ENCODE data around the gene TUBB2A. TPM values are rescaled to one million over a fixed set of nuclear protein-coding genes. Genes with fewer than 3 reads are reported as not detected.

TUBB2A gene
- total and polyA plus RNA-seq, 7 donors = 41.4 to 106 (median 54.5) TPM

DNA sequence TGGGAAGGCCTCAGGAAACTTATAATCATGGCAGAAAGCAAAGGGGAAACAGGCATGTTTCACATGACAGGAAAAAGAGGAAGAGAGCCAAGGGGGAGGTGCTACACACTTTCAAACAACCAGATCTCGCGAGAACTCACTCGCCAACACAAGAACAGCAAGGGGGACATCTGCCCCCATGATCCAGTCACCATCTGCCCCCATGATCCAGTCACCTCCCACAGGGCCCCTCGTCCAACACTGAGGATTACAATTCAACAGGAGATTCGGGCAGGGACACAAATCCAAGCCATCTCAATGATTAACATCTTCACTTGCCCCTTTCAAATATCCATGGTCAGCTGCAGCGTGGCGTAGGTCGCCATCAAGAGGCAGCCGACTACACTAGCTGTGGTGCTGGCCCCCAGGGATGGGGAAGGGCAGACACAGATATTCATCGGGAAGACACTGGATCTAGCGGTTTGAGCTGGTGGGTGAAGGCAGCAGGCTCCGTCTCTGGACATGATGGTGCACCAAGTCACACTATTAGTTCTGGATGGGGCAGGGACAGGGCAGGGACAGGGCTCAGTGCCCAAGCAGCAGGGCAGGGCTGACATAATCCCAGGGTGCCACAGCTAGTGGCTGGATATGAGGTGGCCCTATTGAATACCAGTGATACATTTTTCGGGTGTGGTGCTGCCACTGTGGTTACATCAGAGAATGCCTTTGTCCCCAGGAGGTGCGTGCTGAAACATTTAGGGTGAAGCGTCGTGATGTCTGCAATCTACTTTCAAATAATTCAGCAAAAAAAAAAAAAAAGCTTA is 38.6 kb upstream of the TUBB2A start:
- Histone ChIP-seq H3K4me3 (no peak overlapping the region), H3K4me1 (no peaks in the 10 kb centered on the region), H3K27ac (no peak overlapping the region), H3K27me3 (no peaks in the 10 kb centered on the region), H3K9me3 (peaks cover 0 to 4% (median 0%) of the 10 kb centered on the region in 4 donors), H3K36me3 (no peaks in the 10 kb centered on the region)
- DNase-seq = no peak
- 72 to 79% methylated on average over 16 of the region's 16 CpGs for WGBS, 2 donors
- intact Hi-C loops (cut with DNase I) = no loop called here
- no peak for TF ChIP-seq POLR2AphosphoS5 (IDR thresholded peaks at IDR 0.05)
- no peak for TF ChIP-seq POLR2A (IDR thresholded peaks at IDR 0.05)
- TF ChIP-seq, protein P1, sequence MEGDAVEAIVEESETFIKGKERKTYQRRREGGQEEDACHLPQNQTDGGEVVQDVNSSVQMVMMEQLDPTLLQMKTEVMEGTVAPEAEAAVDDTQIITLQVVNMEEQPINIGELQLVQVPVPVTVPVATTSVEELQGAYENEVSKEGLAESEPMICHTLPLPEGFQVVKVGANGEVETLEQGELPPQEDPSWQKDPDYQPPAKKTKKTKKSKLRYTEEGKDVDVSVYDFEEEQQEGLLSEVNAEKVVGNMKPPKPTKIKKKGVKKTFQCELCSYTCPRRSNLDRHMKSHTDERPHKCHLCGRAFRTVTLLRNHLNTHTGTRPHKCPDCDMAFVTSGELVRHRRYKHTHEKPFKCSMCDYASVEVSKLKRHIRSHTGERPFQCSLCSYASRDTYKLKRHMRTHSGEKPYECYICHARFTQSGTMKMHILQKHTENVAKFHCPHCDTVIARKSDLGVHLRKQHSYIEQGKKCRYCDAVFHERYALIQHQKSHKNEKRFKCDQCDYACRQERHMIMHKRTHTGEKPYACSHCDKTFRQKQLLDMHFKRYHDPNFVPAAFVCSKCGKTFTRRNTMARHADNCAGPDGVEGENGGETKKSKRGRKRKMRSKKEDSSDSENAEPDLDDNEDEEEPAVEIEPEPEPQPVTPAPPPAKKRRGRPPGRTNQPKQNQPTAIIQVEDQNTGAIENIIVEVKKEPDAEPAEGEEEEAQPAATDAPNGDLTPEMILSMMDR (IDR thresholded peaks at IDR 0.05) = no peak

DNA sequence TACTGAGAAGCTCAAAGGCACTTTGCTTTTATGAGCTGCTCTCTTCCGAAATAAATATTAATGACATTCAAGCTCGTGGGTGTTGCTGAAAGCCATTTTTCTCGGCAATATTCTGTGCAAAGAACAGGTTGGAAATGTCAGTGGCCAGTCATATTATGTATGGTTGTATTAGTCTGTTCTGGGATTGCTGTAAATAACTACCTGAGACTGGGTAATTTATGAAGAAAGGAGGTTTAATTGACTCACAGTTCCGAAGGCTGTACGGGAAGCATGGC is 38.0 kb upstream of the TUBB2A start:
- Histone ChIP-seq H3K36me3 (no peaks in the 10 kb centered on the region), H3K4me3 (no peak overlapping the region), H3K27me3 (no peaks in the 10 kb centered on the region), H3K4me1 (no peaks in the 10 kb centered on the region), H3K9me3 (peaks cover 0 to 4% (median 0%) of the 10 kb centered on the region in 4 donors), H3K27ac (peak overlapping the region in 2 of 4 donors; percentile 45 to 55)
- DNase-seq = no peak
- TF ChIP-seq EP300 (IDR thresholded peaks at IDR 0.05) (no peak), POLR2AphosphoS5 (IDR thresholded peaks at IDR 0.05) (no peak), POLR2A (IDR thresholded peaks at IDR 0.05) (no peak)
- TF ChIP-seq, protein P1 (IDR thresholded peaks at IDR 0.05) = no peak
- intact Hi-C loops (cut with DNase I) = no loop called here
- WGBS, 2 donors = 74 to 80% methylated on average over 5 of the region's 5 CpGs

DNA sequence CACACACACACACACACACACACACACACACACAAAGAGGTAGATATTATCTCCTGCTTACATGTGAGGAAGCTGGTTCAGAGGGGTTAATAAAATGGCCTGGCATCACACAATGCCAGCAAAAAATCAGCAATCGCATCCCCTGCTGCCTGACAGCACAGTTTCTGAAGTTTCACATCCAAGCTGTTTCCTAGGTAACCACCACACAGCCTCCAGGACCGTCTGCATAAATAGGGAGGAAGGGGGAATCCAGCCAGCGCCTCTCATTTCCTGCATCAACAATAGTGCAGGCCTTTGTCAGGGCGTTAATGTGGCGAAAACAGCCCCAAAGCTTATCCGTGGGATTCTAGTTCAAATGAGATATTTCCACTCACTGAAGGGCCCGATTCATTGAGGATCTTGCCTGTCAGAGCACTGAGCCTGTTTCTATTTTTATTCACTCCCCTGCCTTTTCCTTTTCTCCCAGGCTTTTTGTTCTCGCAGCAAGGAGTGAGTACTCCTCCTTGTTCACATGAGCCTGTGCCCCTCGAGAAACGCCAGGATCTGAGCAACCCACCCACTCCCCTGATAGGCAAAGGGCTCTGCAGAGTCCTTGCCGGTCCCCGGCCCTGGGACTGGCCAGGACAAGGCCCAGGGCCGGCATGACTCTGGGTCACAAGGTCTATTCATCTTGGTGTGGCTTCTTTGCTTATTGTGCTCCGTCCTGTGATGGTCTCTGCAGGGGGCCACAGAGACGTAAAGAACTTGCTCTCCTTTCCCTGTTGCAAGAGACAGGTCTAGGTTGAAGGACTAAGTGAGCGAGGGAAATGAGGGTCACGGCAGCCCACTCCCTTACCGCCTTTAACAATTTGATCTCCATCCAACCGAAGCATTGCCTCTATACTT is 37.4 kb upstream of the TUBB2A start:
- H3K4me3 ChIP-seq = no peak overlapping the region
- no peak for DNase-seq
- 61 to 81% methylated on average over 19 of the region's 19 CpGs for WGBS, 2 donors
- peak overlapping the region; percentile 4 to 55 (median 36) for H3K27ac ChIP-seq
- intact Hi-C loops (cut with DNase I) = no loop called here
- H3K9me3 ChIP-seq = peaks cover 0 to 4% (median 0%) of the 10 kb centered on the region in 4 donors
- no peaks in the 10 kb centered on the region for H3K4me1 ChIP-seq
- TF ChIP-seq, protein P1 (IDR thresholded peaks at IDR 0.05) = no peak
- TF ChIP-seq POLR2AphosphoS5 (IDR thresholded peaks at IDR 0.05) (no peak), POLR2A (IDR thresholded peaks at IDR 0.05) (no peak), EP300 (IDR thresholded peaks at IDR 0.05) (no peak)
- no peaks in the 10 kb centered on the region for H3K27me3 ChIP-seq
- no peaks in the 10 kb centered on the region for H3K36me3 ChIP-seq

DNA sequence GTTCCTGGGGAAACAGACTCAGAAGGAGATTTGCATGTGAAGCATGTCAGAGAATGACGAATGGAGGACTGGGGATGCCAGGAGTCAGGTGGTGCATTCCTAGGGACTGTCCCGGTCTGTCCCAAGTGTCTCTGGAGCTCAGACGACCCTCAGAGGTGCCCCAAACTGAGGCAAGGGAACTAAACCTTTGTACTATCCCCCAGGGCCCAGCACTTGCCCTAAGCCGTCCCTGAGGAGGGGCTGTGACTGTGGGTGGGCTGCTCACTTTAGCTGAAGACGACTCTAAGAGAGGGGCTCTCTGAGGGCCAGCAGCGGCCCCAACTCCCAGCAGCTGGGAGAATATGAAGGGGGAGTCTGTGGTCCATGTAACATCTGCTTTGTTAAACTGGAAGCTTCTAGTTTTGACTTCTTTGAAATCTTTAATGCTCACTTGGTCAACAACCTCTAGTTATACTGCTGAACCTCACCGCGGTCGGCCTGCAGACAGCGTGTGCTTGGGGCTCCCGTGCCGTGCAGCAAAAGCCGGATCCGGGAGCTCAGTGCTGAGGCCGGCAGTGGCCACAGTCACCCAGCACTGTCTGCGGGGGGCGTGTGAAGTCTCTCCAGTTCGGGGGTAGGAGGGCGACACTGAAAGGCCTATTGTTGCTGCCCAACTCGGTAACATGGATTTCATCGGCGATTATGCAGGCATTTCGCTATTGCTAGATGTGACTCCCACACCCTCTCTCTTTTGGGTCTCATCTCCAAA is 35.9 kb upstream of the TUBB2A start:
- Histone ChIP-seq H3K4me3 (no peak overlapping the region), H3K9me3 (no peaks in the 10 kb centered on the region), H3K4me1 (no peaks in the 10 kb centered on the region), H3K27me3 (no peaks in the 10 kb centered on the region), H3K27ac (no peak overlapping the region), H3K36me3 (no peaks in the 10 kb centered on the region)
- 89% methylated on average over 23 of the region's 23 CpGs for WGBS, 2 donors
- intact Hi-C loops (cut with DNase I) = no loop called here
- no peak for TF ChIP-seq EP300 (IDR thresholded peaks at IDR 0.05)
- no peak for TF ChIP-seq POLR2A (IDR thresholded peaks at IDR 0.05)
- no peak for TF ChIP-seq POLR2AphosphoS5 (IDR thresholded peaks at IDR 0.05)
- TF ChIP-seq, protein P1 (IDR thresholded peaks at IDR 0.05) = no peak
- no peak for DNase-seq

Measured in sigmoid colon (tissue), 7 donors.